K562 (cell line): Measurements from ENCODE around the gene EIF5B. TPM values are rescaled to one million over a fixed set of nuclear protein-coding genes. Genes with fewer than 3 reads are reported as not detected.

Experiments used
- FUS ChIP-seq: fragments of 200-400 bp; formaldehyde crosslinking; optimal IDR thresholded peaks from 2 replicates; pipeline ENCODE3; 2017; ENCODE audit warnings: low read depth, low read length
- GATAD2B ChIP-seq: fragments of 450-650 bp; IDR thresholded peaks from 2 replicates; pipeline ENCODE4 v1.6.1; 2017; ENCODE audit warnings: mild to moderate bottlenecking, borderline replicate concordance
- HOXB6 ChIP-seq: fragments of 250-450 bp; sonication (Bioruptor Pico); IDR thresholded peaks from 2 replicates; pipeline ENCODE4 v1.5.1; 2022; ENCODE audit warnings: mild to moderate bottlenecking, borderline replicate concordance
- MECOM ChIP-seq: fragments of 250-450 bp; sonication (Bioruptor Pico); IDR thresholded peaks from 2 replicates; pipeline ENCODE4 v1.8.0; 2022; ENCODE audit warnings: inconsistent platforms
- MXD1 ChIP-seq: fragments of 250-450 bp; sonication (Bioruptor Pico); IDR thresholded peaks from 2 replicates; pipeline ENCODE4 v1.8.0; 2021; ENCODE audit warnings: borderline replicate concordance, mild to moderate bottlenecking, moderate library complexity; ENCODE audit not compliant: poor library complexity, severe bottlenecking
- NCOA4 ChIP-seq: fragments of 450-650 bp; IDR thresholded peaks from 2 replicates; pipeline ENCODE4 v1.6.1; 2018; ENCODE audit warnings: mild to moderate bottlenecking; ENCODE audit not compliant: partially characterized antibody
- NCOR1 ChIP-seq: fragments of 450-650 bp; IDR thresholded peaks from 2 replicates; pipeline ENCODE4 v1.6.1; 2016; ENCODE audit warnings: mild to moderate bottlenecking, moderate library complexity
- NR2C2 ChIP-seq, 2 experiments: fragments of 200-800 bp in 1 of 2; sonication (Bioruptor generic) in 1 of 2; sonication (generic) in 1 of 2; formaldehyde crosslinking in 1 of 2; IDR thresholded peaks; 2 replicates each; pipeline versions ENCODE4 v1.6.1 to v1.8.0; 2016 to 2022; ENCODE audit warnings: mild to moderate bottlenecking in 1 of 2, missing compliant biosample characterization in 1 of 2, missing genetic modification characterization in 1 of 2, missing genetic modification reagents in 1 of 2
- RREB1 ChIP-seq: fragments of 250-450 bp; sonication (Bioruptor Pico); IDR thresholded peaks from 2 replicates; pipeline ENCODE4 v1.4.0; 2020
- SIN3B ChIP-seq: fragments of 450-650 bp; IDR thresholded peaks from 2 replicates; pipeline ENCODE4 v1.6.1; 2017; ENCODE audit warnings: low read depth, mild to moderate bottlenecking, moderate library complexity
- TEAD2 ChIP-seq: fragments of 450-650 bp; IDR thresholded peaks from 2 replicates; pipeline ENCODE4 v1.6.1; 2016; ENCODE audit warnings: missing genetic modification characterization, control low read depth, missing compliant biosample characterization
- ZNF23 ChIP-seq: fragments of 250-450 bp; sonication (Bioruptor Pico); IDR thresholded peaks from 2 replicates; pipeline ENCODE4 v1.4.0; 2020; ENCODE audit warnings: mild to moderate bottlenecking
- ZNF707 ChIP-seq: fragments of 250-450 bp; sonication (Bioruptor Pico); conservative IDR thresholded peaks from 2 replicates; pipeline ENCODE4 v1.8.0; 2022; ENCODE audit warnings: inconsistent platforms, mild to moderate bottlenecking, moderate library complexity
- polyA plus RNA-seq, 8 experiments: library from polyadenylated mRNA; depleted of rRNA in 4 of 8; stranded (reverse) in 5 of 8; unstranded in 3 of 8; fragments of >200 nt; fragmentation: Nextera tagmentation in 2 of 8; fragmentation: Illumina TruSeq in 1 of 8; extraction: Ambion mirVana in 2 of 8; extraction: Trizol in 1 of 8; gene quantifications; 2 replicates each; pipeline versions ENCODE4 v1.2.1 to v1.2.3, GENCODE V29; 2011 to 2014; ENCODE audit warnings: inconsistent platforms in 1 of 8, missing spikeins in 1 of 8
- total RNA-seq, 7 experiments: library from RNA; depleted of rRNA in 6 of 7; stranded (reverse); fragments of >200 nt in 6 of 7; fragmentation: Illumina TruSeq in 2 of 7; extraction: Trizol in 2 of 7; gene quantifications; 2 replicates each; pipeline versions ENCODE4 v1.2.1 to v1.2.3, GENCODE V29; 2011 to 2021; ENCODE audit warnings: low replicate concordance in 1 of 7
- TF ChIP-seq, protein P1 (sequence below): sonication (generic); formaldehyde crosslinking; IDR thresholded peaks from 2 replicates; pipeline ENCODE4 v1.8.0; 2022; ENCODE audit warnings: mild to moderate bottlenecking, missing genetic modification reagents

Gene EIF5B
- total and polyA plus RNA-seq, 9 of the 15 experiments (the other 6 are each of a cell fraction or from before 2014, with no cell fraction given): 26.5 to 143 (median 47.7) TPM

DNA sequence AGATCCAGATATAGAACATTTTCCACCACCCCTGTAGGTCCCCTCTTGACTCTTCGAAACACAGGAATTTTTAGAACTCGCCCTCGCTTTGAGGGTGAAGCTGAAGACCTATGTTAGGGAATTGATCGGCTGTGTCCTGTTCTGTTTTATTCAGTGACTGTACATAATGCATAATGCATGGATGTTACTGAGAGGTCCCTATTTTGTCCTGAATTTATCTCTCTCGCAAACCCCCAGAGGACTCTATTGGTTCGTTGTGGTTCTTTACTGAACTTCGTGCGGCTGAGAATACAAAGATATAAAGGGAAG is 431 bp upstream of the EIF5B start (continued):
- TF ChIP-seq SIN3B (no peak), MXD1 (CRISPR knock-in tag) (no peak), FUS (no peak), NCOA4 (no peak), TEAD2 (tag) (no peak), NR2C2 (CRISPR knock-in tag; IDR thresholded peaks at IDR 0.05) (no peak), NR2C2 (tag; IDR thresholded peaks at IDR 0.05) (peak; percentile 32; the same call in 1 of the 2 replicates), MECOM (CRISPR knock-in tag) (no peak), ZNF707 (CRISPR knock-in tag) (no peak), HOXB6 (CRISPR knock-in tag) (no peak), GATAD2B (no peak), ZNF23 (no peak), RREB1 (no peak), NCOR1 (no peak)
- TF ChIP-seq, protein P1, sequence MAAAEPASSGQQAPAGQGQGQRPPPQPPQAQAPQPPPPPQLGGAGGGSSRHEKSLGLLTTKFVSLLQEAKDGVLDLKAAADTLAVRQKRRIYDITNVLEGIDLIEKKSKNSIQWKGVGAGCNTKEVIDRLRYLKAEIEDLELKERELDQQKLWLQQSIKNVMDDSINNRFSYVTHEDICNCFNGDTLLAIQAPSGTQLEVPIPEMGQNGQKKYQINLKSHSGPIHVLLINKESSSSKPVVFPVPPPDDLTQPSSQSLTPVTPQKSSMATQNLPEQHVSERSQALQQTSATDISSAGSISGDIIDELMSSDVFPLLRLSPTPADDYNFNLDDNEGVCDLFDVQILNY: no peak
